GM19455 (cell line): Measurements from ENCODE around the gene OSBP2.

Source experiments
- ATAC-seq: cut with Tn5 transposase; IDR thresholded peaks from one replicate; pipeline ENCODE4 v1.9.1; 2021; ENCODE audit not compliant: unreplicated experiment

The OSBP2 gene

DNA sequence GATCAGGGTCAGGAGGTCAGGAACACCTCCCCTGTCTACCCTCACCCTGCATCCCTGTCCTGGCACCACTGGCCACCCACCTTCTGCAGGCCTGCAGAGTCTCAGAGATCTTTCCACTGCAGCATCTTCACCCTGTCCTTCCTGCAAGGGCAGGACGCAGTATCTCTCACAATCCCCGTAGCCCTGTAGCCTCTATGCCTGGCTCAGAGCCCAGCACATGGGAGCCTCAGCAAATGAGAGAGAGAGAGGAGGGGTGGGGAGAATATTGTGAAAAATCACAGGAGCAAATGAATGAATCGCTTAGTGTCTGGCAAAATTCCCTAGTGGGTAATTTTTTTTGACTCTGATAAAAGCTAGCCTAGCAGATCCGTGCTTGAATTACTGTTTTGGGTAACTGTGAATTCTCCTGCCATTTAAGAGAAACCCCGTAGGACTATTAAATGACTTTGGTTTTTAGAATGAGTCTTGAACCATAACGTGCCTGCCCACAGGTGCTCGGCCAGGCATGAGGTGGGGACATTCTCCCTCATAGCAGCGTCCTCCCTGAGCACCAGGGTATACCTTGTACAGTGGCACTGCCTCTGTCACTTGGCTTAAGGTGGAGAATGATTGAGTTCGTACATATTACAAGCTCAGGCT is 182.4 kb downstream of the OSBP2 start:
- ATAC-seq, result no peak

DNA sequence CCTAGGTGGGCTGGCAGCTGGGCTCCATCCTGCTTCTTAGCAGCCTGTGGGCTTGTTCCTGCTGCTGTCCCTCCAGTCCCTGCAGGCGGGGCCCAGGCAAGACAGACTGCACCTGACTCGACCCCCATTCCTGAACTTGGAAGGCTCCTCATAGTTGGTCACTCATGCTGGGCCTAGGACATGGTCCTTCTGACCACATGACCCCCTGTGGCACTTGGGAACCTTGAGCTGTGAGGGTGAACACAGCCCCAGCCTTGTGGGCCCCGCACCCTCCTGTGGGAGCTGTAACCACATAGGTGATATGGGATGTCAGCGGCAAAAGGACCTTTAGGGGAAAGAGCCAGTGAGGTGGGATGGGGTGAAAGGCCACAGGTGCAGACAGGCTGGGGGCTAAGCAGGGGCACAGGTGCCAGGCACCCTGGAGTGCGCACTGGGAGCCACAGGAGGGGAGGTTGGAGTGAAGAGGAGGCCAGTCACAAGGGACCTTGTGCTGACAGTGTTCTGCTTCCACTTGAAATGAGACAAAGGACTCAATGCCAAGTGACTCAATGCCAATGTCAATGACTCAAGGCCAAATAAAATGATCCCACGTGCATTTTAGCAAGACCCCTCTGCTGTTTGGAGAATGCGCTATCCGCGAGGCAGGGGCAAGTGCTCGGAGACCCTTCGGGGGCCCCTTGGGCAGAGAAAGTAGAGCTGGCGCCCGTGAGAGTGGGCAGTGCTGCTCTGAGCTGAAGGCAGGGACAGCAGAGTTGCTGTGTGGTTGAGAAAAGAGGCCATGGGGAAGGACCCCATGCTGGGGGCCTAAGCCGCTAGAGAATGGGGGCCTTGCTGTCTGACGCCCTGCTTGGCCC is 183.2 kb downstream of the OSBP2 start:
- ATAC-seq, result no peak

DNA sequence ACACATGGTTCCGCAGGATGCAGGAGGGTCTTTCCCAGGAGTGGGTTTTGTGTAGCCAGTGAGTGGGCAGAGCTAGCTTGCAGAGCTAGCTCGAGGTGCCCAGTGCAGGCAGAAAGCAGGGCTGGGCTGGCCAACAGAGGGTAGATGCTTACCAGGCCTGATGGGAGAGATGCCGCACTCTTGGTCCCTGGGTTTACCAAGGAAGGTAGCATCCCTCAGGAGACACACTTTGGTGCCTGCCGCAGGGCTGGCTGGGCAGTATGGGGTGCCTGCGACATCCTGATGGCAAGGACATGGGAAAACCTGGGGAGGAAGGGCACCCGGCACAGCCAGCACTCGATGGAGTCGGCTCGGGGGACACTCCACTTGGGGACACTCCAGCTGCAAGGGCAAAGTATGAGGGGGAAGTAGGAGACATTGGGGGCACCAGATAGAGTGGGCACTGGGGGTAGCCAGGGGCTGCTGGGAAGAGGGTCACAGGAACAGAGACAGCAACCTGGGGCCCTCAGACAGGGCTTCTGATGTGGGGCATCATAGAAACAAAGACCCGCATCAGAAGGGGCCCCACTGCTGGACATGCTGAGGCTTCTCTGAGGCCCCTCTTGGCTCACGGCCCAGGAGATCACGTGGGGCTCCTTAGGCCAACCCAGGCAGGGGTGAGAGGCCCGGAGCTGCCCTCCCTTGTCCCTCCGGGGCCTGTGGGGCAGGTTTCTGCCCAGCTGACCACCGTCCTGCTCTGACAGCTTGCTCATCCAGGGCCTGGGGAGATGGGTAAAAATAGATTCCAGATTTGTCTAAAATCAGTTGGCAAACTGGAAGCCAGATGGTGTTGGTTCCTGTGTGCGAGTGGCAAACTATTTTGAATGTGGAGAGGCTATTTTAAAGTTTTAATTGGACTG is 184.1 kb downstream of the OSBP2 start:
- no peak for ATAC-seq

DNA sequence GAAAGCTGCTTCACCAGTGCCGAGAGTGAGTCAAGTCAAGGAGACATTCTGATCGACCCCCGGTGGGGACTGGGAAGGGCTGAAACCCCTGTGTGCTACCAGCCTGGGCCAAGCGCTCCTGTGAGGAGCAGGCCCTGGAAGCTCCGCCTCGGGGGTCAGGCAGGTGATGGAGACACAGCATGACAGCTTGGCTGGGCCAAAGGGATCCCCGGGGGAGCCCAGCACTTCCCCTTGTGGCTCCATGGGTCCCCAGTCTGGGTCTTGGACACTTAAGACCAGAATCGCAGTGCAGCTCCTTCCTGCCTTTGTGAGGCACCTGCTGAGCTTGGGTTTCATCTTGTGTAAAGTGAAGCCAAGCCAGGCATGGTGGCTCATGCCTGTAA is 184.7 kb downstream of the OSBP2 start:
- no peak for ATAC-seq

DNA sequence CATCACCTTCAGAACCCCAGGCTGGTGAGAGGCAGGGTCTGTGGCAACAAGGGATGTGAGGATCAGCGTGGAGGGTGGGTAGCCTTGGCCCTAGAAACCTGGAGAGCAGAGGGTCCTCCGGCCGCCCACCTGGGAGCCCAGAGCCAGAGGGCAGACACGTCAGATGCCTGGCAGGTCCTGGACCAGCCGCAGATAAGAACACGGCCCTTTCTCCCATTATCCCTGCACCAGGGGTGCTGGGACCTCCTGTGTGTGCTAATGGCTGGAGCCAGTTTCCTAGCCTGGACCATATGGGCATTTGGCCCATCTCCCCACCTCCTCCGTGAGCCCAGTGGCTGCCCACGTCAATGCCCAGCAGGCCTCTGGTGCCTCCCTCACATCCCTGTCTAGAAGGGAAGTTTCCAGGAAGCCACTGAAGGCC is 185.5 kb downstream of the OSBP2 start:
- no peak for ATAC-seq

DNA sequence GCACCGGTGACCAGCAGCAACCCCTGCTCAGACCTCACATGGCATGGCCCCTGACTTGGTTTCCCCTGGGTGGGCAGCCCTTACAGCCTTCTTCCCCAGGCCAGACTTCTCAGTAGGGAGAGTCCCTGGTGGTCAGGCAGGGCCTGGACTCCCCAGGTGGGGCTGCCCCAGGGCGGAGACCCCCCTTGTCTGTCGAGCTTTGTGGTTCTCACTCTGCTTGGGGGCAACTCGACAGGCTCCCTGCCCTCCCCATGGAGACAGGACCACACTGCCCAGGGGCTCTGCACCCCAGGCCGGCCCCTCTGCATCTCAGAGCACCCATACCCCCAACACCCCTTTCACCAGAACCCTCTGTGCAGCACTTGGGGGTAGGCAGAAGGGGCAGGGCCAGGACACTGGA is 186.2 kb downstream of the OSBP2 start:
- no peak for ATAC-seq

DNA sequence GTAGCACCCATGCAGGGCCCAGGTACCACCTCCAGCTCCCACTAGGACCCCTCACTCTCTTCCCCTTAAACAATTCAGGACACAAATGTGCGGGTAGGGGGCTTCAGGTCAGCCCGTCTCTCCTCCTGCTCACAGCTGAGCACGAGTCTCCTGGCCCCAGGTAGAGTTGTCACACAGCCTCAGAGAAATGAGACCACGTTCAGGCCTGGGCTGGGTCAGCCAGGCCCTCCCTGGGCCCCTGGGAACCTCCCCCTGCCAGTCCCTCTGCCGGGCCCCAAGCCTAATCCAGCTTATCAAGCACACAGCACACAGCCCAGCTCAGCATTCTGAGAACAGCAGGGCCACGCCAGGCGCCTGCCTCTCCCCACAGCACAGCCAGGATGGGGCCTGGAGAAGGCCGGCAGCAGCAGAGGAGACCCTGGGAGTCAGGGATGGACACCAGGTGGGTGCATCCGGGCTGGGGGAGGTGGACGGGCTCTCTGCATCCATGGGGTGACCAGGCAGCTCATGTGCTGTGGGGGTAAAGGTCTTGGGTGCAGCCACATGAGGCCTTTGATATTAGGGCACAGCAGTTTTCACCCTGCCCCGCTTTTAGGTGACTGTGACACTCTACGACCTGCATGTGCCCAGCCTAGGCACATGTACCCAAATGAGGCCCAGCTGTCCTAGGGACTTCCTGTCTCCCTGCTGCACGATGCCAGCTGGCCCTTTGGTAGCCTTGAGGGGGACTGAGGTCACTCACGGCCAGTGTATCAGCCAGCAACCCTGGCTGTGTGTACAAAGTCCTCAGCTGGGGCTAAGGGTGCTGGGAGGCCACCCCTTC is 186.9 kb downstream of the OSBP2 start:
- ATAC-seq, result no peak

DNA sequence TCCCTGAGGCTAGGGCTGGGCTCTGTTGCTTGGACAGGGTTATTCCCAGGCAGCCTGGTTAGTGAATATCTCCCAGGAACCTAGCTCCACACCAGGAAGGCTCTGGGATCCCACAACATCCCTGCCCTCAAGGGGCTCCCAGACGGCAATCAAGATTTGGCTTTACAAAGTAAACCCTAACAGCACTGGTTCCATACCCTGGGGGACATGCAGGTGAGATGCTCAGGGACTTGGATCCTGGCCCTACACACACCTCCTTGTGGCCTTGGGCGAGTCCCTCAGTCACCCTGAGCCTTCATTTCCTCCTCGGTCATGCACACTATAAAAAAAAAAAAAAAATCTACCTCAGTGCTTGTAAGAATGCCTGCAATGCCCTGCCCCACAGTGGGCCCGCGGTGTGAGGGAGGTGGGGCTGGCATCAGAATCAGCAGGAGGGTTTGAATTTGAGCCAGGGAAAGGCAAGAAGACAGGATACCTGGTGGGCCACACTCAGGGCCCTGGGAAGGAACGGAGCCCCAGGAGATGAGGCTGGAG is 187.6 kb downstream of the OSBP2 start:
- ATAC-seq, result no peak

DNA sequence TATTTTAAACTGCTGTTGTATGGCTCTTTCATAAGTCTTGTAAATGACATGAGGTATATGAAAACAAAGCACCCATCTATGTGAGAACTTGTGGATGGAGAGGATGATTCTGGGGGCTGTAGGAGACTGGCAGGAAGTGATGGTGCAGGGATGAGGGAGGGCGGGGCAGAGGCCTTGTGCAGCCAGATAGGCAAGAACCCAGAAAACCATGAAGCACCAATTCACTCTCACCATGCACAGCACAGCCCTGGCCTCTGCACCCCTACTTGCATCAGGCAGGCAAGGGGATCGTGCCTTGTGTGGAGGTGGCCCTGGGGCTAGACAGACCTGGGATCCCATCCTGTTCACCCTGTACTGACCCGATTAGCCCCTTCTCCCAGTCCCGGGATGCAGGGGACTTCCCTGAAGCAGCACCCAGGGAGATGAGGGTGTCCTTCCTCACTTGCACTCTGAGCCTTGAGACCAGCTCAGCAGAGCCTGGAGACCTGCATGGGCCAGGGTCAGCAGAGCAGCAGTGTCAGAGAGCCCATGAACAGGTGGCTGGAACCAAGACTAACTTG is 188.4 kb downstream of the OSBP2 start:
- ATAC-seq, result no peak

DNA sequence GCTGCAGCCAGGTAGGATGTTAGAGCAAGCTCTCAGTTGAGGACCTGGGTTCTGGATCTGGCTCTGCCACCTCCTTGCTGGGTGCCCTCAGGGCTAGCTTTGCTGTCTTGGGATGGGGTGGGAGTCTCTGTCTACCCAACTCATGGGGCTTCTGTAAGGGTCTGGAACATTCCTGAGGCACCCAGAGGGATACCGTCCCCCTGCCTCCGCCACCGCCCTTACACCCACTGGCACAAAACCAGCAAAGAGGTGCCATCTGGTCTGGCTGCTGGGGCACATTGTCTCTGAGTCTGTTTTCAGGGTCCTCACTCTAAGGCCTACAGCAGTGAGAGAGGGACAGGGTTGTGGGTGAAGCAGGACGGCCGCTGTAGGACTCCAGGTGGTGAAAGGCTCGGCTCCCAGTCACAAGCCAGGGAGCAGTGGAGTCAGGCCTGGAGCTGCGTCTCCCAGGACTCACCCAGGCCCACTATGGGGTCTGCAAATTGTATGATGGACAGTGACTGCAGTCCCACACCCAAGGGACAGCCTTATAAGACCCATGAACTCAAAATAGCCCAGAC is 189.0 kb downstream of the OSBP2 start:
- ATAC-seq, result no peak

DNA sequence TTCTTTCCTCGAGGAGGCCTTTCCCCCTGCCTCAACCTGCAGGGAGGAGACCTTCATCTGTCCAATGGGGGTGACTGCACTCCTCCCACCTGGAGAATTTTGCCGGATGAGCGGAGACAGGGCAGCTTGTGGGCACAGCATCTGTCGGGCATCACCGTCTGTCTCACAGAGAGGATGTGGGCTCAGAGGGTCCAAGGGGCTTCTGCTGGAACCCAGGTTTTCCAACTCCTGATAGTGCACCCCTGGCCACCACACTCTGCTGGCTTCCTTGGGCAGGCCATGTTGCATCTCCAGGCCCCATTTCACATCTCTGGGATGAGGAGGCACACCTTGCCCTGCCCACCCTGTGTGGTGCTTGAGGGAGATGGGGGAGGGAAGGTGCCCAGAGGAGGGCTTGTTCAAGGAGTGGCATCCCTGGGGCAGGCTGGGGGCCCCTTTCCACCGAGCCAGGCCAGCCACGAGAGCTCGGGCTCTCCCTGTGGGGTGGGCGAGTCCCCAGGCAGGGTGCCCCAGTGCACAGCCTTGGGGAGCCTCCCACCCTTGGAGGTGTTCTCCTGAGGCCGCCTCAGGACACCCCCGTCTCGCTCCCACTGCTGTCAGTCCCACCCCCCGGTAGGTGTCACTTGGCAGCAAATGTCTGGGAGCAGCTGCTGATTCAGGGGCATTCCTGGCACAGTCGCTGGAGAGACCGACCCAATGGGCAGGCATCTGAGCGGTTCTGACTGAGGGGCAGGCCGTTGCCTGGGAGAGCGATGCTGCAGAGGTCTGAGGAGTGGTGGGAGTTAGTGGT is 189.7 kb downstream of the OSBP2 start:
- ATAC-seq, result no peak

DNA sequence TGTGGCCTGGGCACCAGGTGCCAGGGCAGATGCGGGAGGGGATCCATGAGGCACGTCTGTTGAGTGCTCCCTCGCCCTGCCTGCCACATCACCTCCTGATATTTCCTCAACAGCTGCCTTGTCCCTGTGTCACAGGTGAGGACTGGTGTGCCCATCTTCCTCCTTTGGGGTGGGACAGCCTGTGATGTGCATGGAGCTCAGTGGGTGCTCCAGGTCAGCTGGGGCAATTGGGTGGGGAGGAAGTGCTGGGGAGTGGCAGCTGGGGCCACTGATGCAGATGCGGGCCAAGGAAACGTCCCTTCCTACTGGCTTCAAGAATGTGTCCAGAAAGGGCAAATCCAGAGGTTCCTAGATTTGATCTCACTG is 190.3 kb downstream of the OSBP2 start:
- no peak for ATAC-seq

DNA sequence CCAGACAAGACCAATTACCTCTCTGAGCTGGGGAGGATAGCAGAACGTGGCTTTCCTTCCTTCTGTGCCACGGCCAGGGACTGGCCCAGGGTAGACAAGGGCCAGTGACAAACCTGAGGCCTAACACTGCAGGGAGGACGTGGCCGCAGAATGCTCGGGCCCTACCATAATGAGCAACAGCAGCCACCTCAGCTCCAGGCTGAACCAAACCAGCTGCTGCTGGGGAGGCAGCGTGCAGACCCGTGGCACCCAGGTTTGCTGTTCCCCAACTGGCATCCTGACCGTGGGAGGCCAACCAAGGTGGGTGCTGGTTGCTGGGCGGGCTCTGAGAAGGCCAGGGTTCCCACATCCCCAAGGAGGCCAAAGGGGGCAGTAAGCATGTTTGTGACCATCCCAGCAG is 190.9 kb downstream of the OSBP2 start:
- no peak for ATAC-seq

DNA sequence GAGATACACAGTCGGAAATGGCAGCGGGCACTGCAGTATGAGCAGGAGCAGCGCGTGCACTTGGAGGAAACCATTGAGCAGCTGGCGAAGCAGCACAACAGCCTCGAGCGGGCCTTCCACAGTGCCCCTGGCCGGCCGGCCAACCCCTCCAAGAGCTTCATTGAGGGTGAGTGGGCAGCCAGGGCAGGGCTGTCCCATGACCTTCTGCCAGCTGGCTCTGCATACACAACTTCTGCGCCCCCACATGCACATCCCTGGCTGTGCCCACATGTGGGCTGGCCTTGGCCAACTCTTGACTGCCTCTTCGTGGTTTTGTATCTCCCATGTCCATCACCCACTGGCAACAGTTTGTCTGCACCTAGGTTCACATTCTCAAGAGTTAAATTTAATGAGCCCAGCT is 192.8 kb downstream of the OSBP2 start:
- ATAC-seq, result no peak

DNA sequence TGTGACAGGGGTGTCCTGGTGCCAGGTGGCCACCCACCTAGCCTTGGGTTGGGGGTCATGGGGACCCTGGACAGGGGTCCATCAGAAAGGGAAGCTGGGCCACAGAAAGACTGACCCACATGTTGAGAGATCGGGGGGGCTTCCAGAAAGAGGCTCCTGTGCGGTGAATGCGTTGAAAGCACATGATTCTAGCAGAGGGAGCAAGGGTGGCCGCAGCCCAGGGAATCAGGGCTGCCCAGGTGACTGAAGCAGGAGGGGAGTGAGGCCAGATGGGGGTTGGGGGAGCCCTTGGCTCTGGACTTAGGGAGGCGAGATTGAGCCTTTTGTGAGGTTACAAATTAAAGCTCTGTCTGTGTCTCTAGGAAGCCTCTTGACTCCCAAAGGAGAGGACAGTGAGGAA is 193.2 kb downstream of the OSBP2 start:
- no peak for ATAC-seq

DNA sequence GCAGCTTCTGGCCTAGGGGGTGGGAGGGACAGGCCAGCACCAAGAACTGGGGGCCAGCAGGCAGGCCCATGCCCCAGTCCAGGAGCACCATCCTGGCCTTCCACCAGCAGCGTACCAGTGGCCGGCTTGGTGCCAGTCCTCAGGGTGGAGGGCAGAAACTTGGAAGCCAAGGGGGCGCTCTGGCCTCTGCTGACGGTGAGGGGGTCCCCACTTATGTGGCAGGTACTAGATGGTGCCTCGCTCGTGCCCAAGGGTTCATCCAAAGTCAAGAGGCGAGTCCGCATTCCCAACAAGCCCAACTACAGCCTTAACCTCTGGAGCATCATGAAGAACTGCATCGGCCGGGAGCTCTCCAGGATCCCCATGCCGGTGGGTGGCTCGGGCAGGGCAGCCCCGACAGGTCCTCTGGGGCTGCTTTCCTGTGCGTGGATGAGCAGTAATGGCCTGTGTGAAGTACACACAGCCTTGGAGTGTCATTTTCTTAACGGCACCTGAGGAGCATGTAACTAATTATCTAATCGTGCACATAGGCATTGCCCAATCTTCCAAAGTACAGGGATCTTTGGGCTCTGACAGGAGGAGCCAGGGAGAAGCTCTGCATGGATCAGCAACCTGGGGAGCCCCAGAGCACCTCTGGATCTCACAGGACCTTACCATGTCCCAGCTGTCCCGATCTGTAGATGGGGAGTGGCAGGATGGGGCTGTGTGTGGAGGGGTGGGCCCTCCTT is 194.8 kb downstream of the OSBP2 start:
- ATAC-seq, result no peak

DNA sequence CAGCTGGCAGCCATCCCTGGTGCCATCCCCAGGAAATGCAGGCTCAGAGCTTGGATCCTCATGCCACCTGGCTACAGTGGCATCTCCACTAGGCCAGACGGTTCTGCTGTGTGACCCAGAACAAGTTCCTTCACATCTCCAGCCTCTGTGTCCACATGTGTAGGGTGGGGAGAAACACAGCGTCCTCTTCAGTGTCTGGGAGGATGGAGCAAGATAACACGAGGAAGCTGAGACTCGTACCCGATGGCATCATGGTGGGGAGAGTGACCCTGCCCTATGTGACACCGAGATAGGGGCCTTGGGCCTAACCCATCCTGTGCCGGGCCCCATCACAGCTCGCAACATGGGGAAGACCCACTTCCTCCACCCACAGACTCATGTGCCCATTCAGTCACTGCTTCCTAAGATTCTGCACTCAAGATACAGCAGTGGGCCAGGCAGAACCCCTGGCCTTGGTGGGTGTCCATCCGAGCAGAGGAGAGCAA is 195.4 kb downstream of the OSBP2 start:
- ATAC-seq, result no peak

DNA sequence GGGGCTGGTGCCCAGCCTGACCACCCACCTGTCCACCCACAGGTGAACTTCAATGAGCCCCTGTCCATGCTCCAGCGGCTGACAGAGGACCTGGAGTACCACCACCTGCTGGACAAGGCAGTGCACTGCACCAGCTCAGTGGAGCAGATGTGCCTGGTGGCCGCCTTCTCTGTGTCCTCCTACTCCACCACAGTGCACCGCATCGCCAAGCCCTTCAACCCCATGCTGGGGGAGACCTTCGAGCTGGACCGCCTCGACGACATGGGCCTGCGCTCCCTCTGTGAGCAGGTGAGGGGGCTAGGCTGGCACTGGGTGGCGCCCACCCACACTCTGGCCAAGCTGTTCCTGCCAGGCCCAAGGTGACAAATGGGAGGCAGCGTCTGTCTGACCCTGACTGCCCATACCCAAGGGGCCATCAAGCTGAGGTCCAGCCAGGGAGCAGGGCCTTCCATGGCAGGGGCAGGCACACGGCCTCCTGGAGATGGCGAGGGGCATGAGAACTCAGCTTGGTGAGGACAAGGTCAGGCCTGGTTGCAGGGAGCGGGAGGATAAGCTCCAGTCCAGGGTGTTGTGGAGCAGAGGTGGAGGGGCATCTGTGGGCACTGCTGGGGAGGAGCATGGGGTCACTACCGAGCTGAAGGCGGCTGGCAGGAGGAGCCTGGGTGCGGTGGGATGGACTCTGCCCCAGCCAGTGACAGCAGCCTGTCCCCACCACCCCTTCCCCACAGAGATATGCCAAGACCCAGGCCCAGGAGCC is 196.2 kb downstream of the OSBP2 start:
- no peak for ATAC-seq
